GM10248 (cell line): Measurements from ENCODE around the gene DGKD.
"Not testable (repeated sequence)": the region's sequence is repeated elsewhere in the genome, so short reads cannot be mapped to it uniquely, and the experiment has no call there.

ENCODE experiments used
- CTCF ChIA-PET: fragments of 300-600 bp; sonication (Branson Sonifier 250); formaldehyde crosslinking; extraction: SDS; loops from one replicate; lab custom pipeline; 2021; ENCODE audit warnings: antibody characterized with exemption; lab: Yijun Ruan, JAX
- POLR2A ChIA-PET: fragments of 350-650 bp; sonication (Branson Sonifier 250); formaldehyde crosslinking; extraction: SDS; loops from one replicate; lab custom pipeline; 2020; ENCODE audit warnings: antibody characterized with exemption; lab: Yijun Ruan, JAX
- DNase-seq: peaks from one replicate; pipeline ENCODE4 v3.0.0; 2012; ENCODE audit errors: extremely low spot score
- TF ChIP-seq, protein P1 (sequence below): IDR thresholded peaks from 2 replicates; pipeline ENCODE4 v1.5.1; 2012; ENCODE audit warnings: mild to moderate bottlenecking, low read depth; ENCODE audit errors: extremely low read depth, missing control alignments, control extremely low read depth

DGKD gene

DNA sequence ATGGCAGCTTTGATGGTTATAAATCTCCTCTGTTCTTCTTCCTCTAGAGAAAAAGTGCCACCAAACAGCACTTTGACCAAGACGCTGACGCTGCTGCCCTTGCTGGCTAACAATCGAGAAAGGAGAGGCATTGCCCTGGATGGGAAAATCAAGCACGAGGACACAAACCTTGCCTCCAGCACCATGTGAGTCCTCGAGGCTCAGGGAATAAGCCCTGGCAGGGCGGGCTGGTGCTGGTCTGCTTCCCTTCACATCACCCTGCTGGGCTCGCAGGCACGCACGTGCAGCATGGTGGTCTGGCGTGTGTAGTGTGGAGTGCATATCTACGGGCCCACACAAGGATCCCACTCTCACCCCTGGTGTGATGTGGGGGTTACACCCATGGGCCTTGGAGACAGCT lies 19.4 kb upstream of the DGKD start:
- DNase-seq = no peak
- ChIA-PET CTCF (interaction anchor here (1.6 to 2.7 kb wide), 3 partner anchors 19 to 48 kb away, joined by 3 to 6 read pairs (median 4); no protein-coding TSS in a partner anchor), POLR2A (no interaction called here)
- TF ChIP-seq, protein P1, sequence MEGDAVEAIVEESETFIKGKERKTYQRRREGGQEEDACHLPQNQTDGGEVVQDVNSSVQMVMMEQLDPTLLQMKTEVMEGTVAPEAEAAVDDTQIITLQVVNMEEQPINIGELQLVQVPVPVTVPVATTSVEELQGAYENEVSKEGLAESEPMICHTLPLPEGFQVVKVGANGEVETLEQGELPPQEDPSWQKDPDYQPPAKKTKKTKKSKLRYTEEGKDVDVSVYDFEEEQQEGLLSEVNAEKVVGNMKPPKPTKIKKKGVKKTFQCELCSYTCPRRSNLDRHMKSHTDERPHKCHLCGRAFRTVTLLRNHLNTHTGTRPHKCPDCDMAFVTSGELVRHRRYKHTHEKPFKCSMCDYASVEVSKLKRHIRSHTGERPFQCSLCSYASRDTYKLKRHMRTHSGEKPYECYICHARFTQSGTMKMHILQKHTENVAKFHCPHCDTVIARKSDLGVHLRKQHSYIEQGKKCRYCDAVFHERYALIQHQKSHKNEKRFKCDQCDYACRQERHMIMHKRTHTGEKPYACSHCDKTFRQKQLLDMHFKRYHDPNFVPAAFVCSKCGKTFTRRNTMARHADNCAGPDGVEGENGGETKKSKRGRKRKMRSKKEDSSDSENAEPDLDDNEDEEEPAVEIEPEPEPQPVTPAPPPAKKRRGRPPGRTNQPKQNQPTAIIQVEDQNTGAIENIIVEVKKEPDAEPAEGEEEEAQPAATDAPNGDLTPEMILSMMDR = no peak

DNA sequence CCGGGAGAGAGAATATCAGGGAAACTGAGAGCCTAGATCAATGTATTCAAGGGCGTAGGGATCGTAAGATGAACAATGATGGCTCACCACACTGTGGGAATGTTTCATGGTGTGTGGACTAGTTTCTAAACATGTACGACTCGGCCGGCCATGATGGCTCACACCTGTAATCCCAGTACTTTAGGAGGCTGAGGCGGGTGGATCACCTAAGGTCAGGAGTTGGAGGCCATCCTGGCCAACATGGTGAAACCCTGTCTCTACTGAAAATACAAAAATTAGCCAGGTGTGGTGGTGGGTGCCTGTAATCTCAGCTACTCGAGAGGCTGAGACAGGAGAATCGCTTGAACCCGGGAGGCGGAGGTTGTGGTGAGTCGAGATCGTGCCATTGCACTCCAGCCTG lies 18.2 kb upstream of the DGKD start:
- CTCF ChIA-PET = interaction anchor here (1.3 to 1.6 kb wide), 3 partner anchors 11 to 47 kb away, joined by 3 to 4 read pairs (median 4); no protein-coding TSS in a partner anchor
- DNase-seq, POLR2A ChIA-PET: not testable (repeated sequence)

DNA sequence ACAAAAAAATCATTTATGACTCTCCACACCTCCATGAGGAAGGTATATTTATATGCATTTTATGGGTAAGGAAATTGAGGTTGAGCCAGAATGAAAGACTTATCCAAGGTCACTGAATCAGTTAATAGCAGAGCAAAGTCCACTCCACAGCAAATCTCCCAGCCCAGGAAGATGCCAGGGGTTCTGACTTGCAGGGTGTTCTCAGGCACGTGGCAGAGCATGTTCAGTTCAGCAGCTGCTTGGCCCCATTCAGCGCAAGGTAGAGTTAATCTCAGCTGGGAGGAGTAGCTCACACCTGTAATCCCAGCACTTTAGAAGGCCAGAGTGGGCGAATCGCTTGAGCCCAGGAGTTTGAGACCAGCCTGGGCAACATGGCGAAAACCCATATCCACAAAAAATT lies 17.8 kb upstream of the DGKD start:
- TF ChIP-seq, protein P1 = no peak
- DNase-seq = no peak
- ChIA-PET POLR2A (interaction anchor here (0.6 to 0.7 kb wide), 2 partner anchors 202 to 283 kb away, joined by 3 to 6 read pairs; no protein-coding TSS in a partner anchor), CTCF (interaction anchor here (1.2 to 1.3 kb wide), 2 partner anchors 10 to 13 kb away, joined by 4 to 5 read pairs; no protein-coding TSS in a partner anchor)

DNA sequence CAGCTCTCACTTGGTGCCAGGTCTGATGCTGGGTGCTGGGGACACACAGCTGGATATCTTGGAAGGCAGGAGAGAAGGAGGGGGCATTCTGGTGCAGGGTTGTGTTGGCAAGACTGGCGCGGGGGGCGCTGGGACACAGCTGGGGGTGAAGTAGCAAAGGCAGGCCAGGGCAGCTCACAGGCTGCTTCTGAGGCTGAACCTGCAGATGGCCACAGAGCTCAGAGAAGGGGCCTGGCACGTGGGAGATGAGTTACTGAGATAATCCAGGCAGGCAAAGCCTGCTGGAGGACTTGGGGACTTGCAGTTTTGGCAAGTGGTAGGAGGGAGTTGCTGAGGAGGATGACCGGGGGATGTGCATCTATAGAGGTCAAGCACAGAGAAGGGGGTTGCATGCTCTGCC lies 16.2 kb upstream of the DGKD start:
- DNase-seq = no peak
- ChIA-PET POLR2A (no interaction called here), CTCF (interaction anchor here (1.2 kb wide), 1 partner anchor 15 kb away, joined by 4 read pairs; no protein-coding TSS in a partner anchor)
- TF ChIP-seq, protein P1 = no peak

DNA sequence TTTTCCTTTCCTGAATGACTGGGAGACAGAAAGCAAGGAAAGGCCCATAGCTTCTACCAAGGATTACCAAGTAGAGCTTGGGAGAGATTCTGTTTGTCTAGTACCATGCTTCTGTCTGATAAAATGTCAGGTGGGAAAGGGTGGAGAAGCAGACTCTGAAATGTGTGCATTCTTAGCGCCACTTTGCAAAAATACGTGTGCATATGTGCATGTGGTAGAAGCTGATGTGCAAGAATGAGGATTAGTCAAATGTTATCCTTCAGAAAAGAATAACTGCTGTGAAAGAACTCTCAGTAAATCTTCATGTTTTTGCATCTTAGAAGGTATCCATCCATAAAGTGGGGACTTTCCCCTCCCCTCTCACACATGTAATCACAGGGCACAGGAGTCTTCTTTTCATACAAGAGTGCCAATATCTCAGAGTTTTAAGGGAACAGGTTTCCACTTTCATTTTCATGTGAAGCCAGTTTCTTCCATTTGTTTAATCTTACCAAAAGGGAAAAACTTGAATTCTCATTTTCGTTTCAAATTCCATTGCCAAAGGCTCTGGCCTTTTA lies 15.4 kb upstream of the DGKD start:
- ChIA-PET POLR2A (no interaction called here), CTCF (interaction anchor here (0.6 to 1.2 kb wide), 2 partner anchors 15 to 524 kb away, joined by 3 to 4 read pairs; no protein-coding TSS in a partner anchor)

DNA sequence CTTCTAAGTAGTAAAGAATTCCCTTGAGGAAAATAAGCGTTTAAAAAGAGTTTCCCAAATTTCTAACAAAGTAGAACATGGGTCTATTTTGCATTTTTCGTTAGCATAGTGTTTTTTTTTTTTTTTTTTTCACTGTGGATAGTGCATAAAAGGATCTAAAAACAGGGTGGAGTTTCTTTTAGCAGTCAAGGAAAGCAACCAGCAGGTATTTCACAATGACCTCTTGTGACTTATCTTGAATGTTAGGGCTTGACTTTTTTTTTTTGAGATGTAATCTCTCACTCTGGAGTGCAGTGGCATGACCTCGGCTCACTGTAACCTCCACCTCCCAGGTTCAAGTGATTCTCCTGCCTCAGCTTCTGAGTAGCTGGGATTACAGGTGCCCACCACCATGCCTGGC lies 14.9 kb upstream of the DGKD start:
- TF ChIP-seq, protein P1 = no peak
- no peak for DNase-seq
- ChIA-PET CTCF (interaction anchor here (1.5 kb wide), 1 partner anchor 14 kb away, joined by 4 read pairs; no protein-coding TSS in a partner anchor), POLR2A (no interaction called here)

More for the DNA sequence above, 15.4 kb upstream of the DGKD start:
- no peak for DNase-seq
- TF ChIP-seq, protein P1 = no peak

DNA sequence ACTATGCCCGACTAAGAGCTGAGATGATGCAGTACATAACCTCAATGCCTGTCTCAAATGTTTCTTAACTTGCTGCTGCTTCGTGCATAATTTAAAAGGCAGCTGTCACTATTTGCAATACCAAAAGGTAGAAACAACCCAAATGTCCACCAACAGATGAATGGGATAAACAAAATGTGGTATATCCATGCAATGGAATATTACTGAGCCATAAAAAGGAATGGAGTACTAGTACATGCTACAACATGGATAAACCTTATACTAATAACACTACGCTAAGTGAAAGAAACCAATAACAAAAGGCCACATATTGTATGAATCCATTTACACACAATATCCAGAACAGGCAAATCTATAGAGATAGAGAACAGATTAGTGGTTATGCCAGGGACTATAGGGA lies 13.0 kb upstream of the DGKD start:
- ChIA-PET POLR2A (no interaction called here), CTCF (interaction anchor here (1.8 to 2.1 kb wide), 2 partner anchors 9 to 10 kb away, joined by 5 to 7 read pairs; no protein-coding TSS in a partner anchor)
- no peak for DNase-seq
- TF ChIP-seq, protein P1 = no peak
